CD4-positive, alpha-beta T cell treated with Interleukin-6 for 4 hours (primary cell): ENCODE data around the gene PDGFC.

Experiments used
- DNase-seq: peaks from one replicate; pipeline ENCODE4 v3.0.0-alpha.2; 2020; ENCODE audit warnings: mixed read lengths

PDGFC gene

GRCh38 chr4:156778093-156778492 lies 193.5 kb downstream of the PDGFC start:
- DNase-seq: no peak

- DNase-seq: no peak
These were observed 195.8 kb downstream of the PDGFC start for GRCh38 chr4:156775813-156776212.

GRCh38 chr4:156774422-156774821 lies 197.2 kb downstream of the PDGFC start:
- no peak for DNase-seq

- no peak for DNase-seq
These were observed 197.8 kb downstream of the PDGFC start for GRCh38 chr4:156773648-156774357.

- no peak for DNase-seq
These were observed 200.3 kb downstream of the PDGFC start for GRCh38 chr4:156771171-156771837.

- no peak for DNase-seq
These were observed 201.5 kb downstream of the PDGFC start for GRCh38 chr4:156770140-156770539.

GRCh38 chr4:156767911-156768415 lies 203.6 kb downstream of the PDGFC start:
- no peak for DNase-seq

- DNase-seq: no peak
These were observed 204.8 kb downstream of the PDGFC start for GRCh38 chr4:156766846-156767245.

- no peak for DNase-seq
These were observed 206.3 kb downstream of the PDGFC start for GRCh38 chr4:156765277-156765676.

- DNase-seq: no peak
These were observed 206.8 kb downstream of the PDGFC start for GRCh38 chr4:156764846-156765245.

- DNase-seq: no peak
These were observed 207.5 kb downstream of the PDGFC start for GRCh38 chr4:156764145-156764544.

- no peak for DNase-seq
These were observed 208.1 kb downstream of the PDGFC start for GRCh38 chr4:156763511-156763910.

- DNase-seq: no peak
These were observed 208.7 kb downstream of the PDGFC start for GRCh38 chr4:156762851-156763250.

GRCh38 chr4:156756118-156756517 lies 215.5 kb downstream of the PDGFC start:
- DNase-seq: no peak

- DNase-seq: no peak
These were observed 216.6 kb downstream of the PDGFC start for GRCh38 chr4:156754832-156755570.

GRCh38 chr4:156751486-156751885 lies 220.1 kb downstream of the PDGFC start:
- no peak for DNase-seq

GRCh38 chr4:156749426-156750403 lies 221.9 kb downstream of the PDGFC start:
- no peak for DNase-seq

- no peak for DNase-seq
These were observed 225.5 kb downstream of the PDGFC start for GRCh38 chr4:156746111-156746510.

GRCh38 chr4:156738766-156739165 lies 232.8 kb downstream of the PDGFC start:
- DNase-seq: no peak

GRCh38 chr4:156734965-156735895 lies 236.4 kb downstream of the PDGFC start:
- no peak for DNase-seq

GRCh38 chr4:156733582-156733981 lies 238.0 kb downstream of the PDGFC start:
- DNase-seq: no peak
